Muscle layer of duodenum (tissue), 2 donors: ENCODE measurements around the gene ACSS1.

ENCODE experiments used
- H3K27ac ChIP-seq: one replicate; pipeline ENCODE4 v1.7.0; 2013; ENCODE audit warnings: mild to moderate bottlenecking, low read length
- H3K27me3 ChIP-seq: one replicate; pipeline ENCODE4 v1.7.0; 2013; ENCODE audit warnings: low read depth, mild to moderate bottlenecking, control low read depth, low read length
- H3K36me3 ChIP-seq, 2 donors: one replicate each; pipeline ENCODE4 v1.7.0; 2013; ENCODE audit warnings: low read length in 2 of 2, control low read depth in 1 of 2, mild to moderate bottlenecking in 1 of 2; ENCODE audit not compliant: insufficient read depth in 2 of 2, control insufficient read depth in 1 of 2
- H3K4me1 ChIP-seq, 2 donors: one replicate each; pipeline ENCODE4 v1.7.0; 2013; ENCODE audit warnings: low read length in 2 of 2, mild to moderate bottlenecking in 2 of 2, control low read depth in 1 of 2, moderate library complexity in 1 of 2; ENCODE audit not compliant: insufficient read depth in 2 of 2, control insufficient read depth in 1 of 2
- H3K4me3 ChIP-seq, 2 donors: one replicate each; pipeline ENCODE4 v1.7.0; 2013; ENCODE audit warnings: low read length in 2 of 2, low read depth in 1 of 2, mild to moderate bottlenecking in 1 of 2
- H3K9me3 ChIP-seq, 2 donors: one replicate each; pipeline ENCODE4 v1.7.0; 2013; ENCODE audit warnings: low read length in 2 of 2, control low read depth in 1 of 2, mild to moderate bottlenecking in 1 of 2; ENCODE audit not compliant: control insufficient read depth in 1 of 2
- donor health status: healthy.

The ACSS1 gene

GRCh38 chr20:25013478-25014380 lies 44.2 kb downstream of the ACSS1 start:
- Histone ChIP-seq H3K36me3 (peaks cover 58 to 64% of the 10 kb centered on the region in 2 donors), H3K27me3 (no peaks in the 10 kb centered on the region), H3K9me3 (no peaks in the 10 kb centered on the region), H3K27ac (no peak overlapping the region), H3K4me1 (peaks cover 0 to 6% of the 10 kb centered on the region in 2 donors), H3K4me3 (no peak overlapping the region)

GRCh38 chr20:25012616-25013189 lies 45.2 kb downstream of the ACSS1 start:
- Histone ChIP-seq H3K27ac (no peak overlapping the region), H3K4me1 (peaks cover 0 to 6% of the 10 kb centered on the region in 2 donors), H3K9me3 (no peaks in the 10 kb centered on the region), H3K27me3 (no peaks in the 10 kb centered on the region), H3K36me3 (peaks cover 61 to 65% of the 10 kb centered on the region in 2 donors), H3K4me3 (no peak overlapping the region)

- H3K36me3 ChIP-seq = peaks cover 68 to 72% of the 10 kb centered on the region in 2 donors
- no peak overlapping the region for H3K27ac ChIP-seq
These were observed 46.1 kb downstream of the ACSS1 start for GRCh38 chr20:25011831-25012241.

GRCh38 chr20:25011261-25011660 lies 46.7 kb downstream of the ACSS1 start:
- Histone ChIP-seq H3K27me3 (no peaks in the 10 kb centered on the region), H3K36me3 (peaks cover 69 to 78% of the 10 kb centered on the region in 2 donors), H3K9me3 (no peaks in the 10 kb centered on the region), H3K27ac (no peak overlapping the region), H3K4me3 (no peak overlapping the region), H3K4me1 (peaks cover 0 to 9% of the 10 kb centered on the region in 2 donors)

More at GRCh38 chr20:25011831-25012241, 46.1 kb downstream of the ACSS1 start:
- no peaks in the 10 kb centered on the region for H3K9me3 ChIP-seq
- H3K4me1 ChIP-seq = peaks cover 0 to 6% of the 10 kb centered on the region in 2 donors
- no peak overlapping the region for H3K4me3 ChIP-seq
- H3K27me3 ChIP-seq = no peaks in the 10 kb centered on the region

DNA sequence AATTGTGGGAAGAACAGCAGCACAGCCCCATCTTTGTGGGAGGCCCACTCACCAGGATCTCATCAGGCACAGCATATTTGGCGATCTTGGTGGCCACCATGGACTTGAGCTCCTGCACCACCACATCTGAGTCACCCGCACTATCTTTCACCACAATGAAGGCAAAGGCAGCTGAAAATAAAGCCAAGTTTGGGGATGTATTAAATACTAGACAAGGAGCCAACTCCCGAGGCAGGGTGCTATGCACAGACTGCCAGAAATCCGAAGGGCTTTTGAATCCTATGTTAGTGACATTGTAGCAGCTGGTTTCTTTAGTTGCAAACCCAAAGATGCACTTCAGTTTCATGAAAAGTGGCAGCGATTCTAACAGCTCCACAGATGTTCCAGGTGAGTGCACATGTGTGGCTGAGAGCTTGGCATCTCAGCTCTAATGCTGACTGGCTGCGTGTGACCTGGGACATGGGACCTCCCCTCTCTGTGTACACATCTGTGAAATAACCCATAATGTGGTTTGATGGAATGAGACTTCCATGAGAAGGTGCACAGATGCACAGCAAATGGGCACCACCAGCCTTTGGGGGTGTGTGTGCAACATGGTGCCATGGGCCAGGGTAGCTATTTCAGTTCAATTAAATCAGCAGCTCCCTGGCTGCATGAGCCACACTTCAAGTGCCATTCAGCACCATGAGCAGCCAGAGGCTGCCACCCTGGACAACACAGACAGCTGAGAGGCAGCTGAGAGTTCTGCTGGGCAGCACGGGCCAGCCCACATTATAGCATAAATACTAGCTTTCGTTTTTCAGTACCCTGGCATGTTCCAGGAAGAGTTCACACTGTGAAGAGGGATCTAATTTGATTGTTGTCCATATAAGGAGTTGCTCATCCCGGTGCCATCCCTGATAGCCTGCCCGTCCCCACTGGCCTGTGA lies 48.5 kb downstream of the ACSS1 start:
- Histone ChIP-seq H3K9me3 (no peaks in the 10 kb centered on the region), H3K4me3 (no peak overlapping the region), H3K27me3 (no peaks in the 10 kb centered on the region), H3K36me3 (peaks cover 70 to 79% of the 10 kb centered on the region in 2 donors), H3K27ac (peak overlapping the region; percentile 45), H3K4me1 (peaks cover 0 to 27% of the 10 kb centered on the region in 2 donors)

- H3K9me3 ChIP-seq = no peaks in the 10 kb centered on the region
- peaks cover 0 to 30% of the 10 kb centered on the region in 2 donors for H3K4me1 ChIP-seq
- peaks cover 61 to 70% of the 10 kb centered on the region in 2 donors for H3K36me3 ChIP-seq
- peak overlapping the region; percentile 33 for H3K27ac ChIP-seq
- no peaks in the 10 kb centered on the region for H3K27me3 ChIP-seq
- H3K4me3 ChIP-seq = no peak overlapping the region
These were observed 49.3 kb downstream of the ACSS1 start for GRCh38 chr20:25008388-25009217.

GRCh38 chr20:25007491-25008305 lies 50.2 kb downstream of the ACSS1 start:
- H3K27ac ChIP-seq = peak overlapping the region; percentile 70
- H3K36me3 ChIP-seq = peaks cover 52 to 64% of the 10 kb centered on the region in 2 donors
- H3K9me3 ChIP-seq = no peaks in the 10 kb centered on the region
- peaks cover 0 to 30% of the 10 kb centered on the region in 2 donors for H3K4me1 ChIP-seq
- H3K4me3 ChIP-seq = no peak overlapping the region
- H3K27me3 ChIP-seq = no peaks in the 10 kb centered on the region

DNA sequence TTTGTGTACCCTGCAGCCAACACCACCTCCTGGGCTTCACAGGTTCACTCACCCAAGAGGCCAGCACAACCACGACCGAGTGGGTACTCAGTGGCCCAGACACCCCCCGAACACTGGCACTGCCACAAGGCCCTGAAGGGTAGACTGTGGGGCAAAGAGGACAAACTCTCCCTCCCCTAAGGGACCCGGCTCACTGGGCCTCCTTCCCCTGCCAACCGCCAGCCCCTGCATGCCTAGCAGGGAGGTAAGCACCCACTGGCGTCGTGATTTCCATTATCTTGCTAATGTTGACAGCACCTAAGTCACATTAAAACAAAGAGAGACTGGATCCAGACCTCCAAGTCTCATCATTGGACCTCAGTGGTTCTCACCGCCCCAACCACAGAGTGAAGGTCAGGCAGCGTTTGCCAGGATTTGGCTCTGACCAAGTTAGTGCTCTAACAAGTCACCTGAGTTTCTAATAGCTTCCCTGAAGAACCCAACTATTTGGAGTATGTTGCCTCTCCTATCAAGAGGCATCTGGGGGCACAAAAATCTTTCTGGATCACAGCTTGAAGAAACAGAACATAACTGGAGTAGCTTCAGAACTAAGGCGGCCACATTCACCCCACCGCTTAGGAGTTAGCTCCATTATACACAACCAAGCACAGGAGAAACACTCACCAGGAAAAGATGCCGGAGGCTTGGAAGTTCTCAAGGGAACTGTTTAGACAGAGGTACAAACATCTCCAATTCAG lies 51.3 kb downstream of the ACSS1 start:
- H3K36me3 ChIP-seq = peaks cover 44 to 55% of the 10 kb centered on the region in 2 donors
- H3K27me3 ChIP-seq = no peaks in the 10 kb centered on the region
- H3K4me1 ChIP-seq = peaks cover 0 to 30% of the 10 kb centered on the region in 2 donors
- H3K27ac ChIP-seq = peak overlapping the region; percentile 70
- H3K9me3 ChIP-seq = no peaks in the 10 kb centered on the region
- no peak overlapping the region for H3K4me3 ChIP-seq

DNA sequence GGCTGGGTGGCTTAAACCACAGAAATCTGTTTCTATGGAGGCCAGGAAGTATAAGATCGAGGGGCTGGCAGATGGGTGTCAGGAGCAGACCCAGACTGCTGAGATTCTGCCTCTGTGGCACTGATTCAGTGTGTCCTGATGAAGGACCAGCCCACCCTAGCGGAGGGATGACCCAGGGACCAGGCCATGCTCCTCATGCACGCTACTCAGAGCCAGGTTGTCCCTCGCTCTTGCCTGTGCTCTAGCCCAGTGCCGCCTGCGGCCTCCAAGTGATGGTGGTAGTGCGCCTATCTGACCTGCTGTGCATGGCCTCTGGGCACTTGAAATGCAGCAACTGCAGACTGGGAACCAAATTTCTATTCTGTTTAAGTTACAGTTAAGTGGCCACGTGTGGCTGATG lies 52.3 kb downstream of the ACSS1 start:
- H3K4me1 ChIP-seq = peaks cover 0 to 30% of the 10 kb centered on the region in 2 donors
- H3K4me3 ChIP-seq = no peak overlapping the region
- peak overlapping the region; percentile 70 for H3K27ac ChIP-seq
- H3K36me3 ChIP-seq = peaks cover 43 to 47% of the 10 kb centered on the region in 2 donors
- H3K9me3 ChIP-seq = no peaks in the 10 kb centered on the region
- no peaks in the 10 kb centered on the region for H3K27me3 ChIP-seq
